SK-N-SH treated with all-trans-retinoic acid at 6 μM for 48 hours (cell line): Measurements from ENCODE around the gene SNCB.

Experiments used
- BACH2 ChIP-seq: fragments of 250-450 bp; sonication (Bioruptor Pico); IDR thresholded peaks from 2 replicates; pipeline ENCODE4 v1.9.0; 2021; ENCODE audit warnings: mild to moderate bottlenecking, borderline replicate concordance
- CSRNP3 ChIP-seq: fragments of 250-450 bp; sonication (Bioruptor Pico); IDR thresholded peaks from 2 replicates; pipeline ENCODE4 v1.5.1; 2021; ENCODE audit warnings: mild to moderate bottlenecking, moderate library complexity
- GLIS3 ChIP-seq: fragments of 250-450 bp; sonication (Bioruptor Pico); IDR thresholded peaks from 2 replicates; pipeline ENCODE4 v1.5.0; 2020; ENCODE audit warnings: mild to moderate bottlenecking, moderate library complexity
- PATZ1 ChIP-seq: fragments of 250-450 bp; sonication (Bioruptor Pico); IDR thresholded peaks from 2 replicates; pipeline ENCODE4 v1.8.0; 2020; ENCODE audit warnings: mild to moderate bottlenecking, moderate library complexity, borderline replicate concordance
- RARB ChIP-seq: fragments of 250-450 bp; sonication (Bioruptor Pico); IDR thresholded peaks from 2 replicates; pipeline ENCODE4 v1.8.0; 2021; ENCODE audit warnings: mild to moderate bottlenecking, moderate library complexity
- SNAI2 ChIP-seq: fragments of 250-450 bp; sonication (Bioruptor Pico); IDR thresholded peaks from 2 replicates; pipeline ENCODE4 v1.5.0; 2020; ENCODE audit warnings: mild to moderate bottlenecking, moderate library complexity
- TCF4 ChIP-seq: fragments of 250-450 bp; sonication (Bioruptor Pico); IDR thresholded peaks from 2 replicates; pipeline ENCODE4 v1.8.0; 2021; ENCODE audit warnings: mild to moderate bottlenecking, moderate library complexity, borderline replicate concordance
- TOX ChIP-seq: fragments of 250-450 bp; sonication (Bioruptor Pico); IDR thresholded peaks from 2 replicates; pipeline ENCODE4 v1.8.0; 2021; ENCODE audit warnings: mild to moderate bottlenecking, moderate library complexity, borderline replicate concordance
- ZC3H10 ChIP-seq: fragments of 250-450 bp; sonication (Bioruptor Pico); IDR thresholded peaks from 2 replicates; pipeline ENCODE4 v1.5.1; 2021; ENCODE audit warnings: mild to moderate bottlenecking, moderate library complexity
- ZFP30 ChIP-seq: fragments of 450-650 bp; formaldehyde crosslinking; IDR thresholded peaks from 2 replicates; pipeline ENCODE4 v1.5.0; 2022; ENCODE audit warnings: mild to moderate bottlenecking, moderate library complexity
- ZNF8 ChIP-seq: fragments of 450-650 bp; formaldehyde crosslinking; IDR thresholded peaks from 2 replicates; pipeline ENCODE4 v1.5.0; 2020; ENCODE audit warnings: mild to moderate bottlenecking, moderate library complexity
- TF ChIP-seq, protein P1 (sequence below): fragments of 250-450 bp; sonication (Bioruptor Pico); IDR thresholded peaks from 2 replicates; pipeline ENCODE4 v1.8.0; 2021; ENCODE audit warnings: low read depth, mild to moderate bottlenecking, moderate library complexity, borderline replicate concordance

DNA sequence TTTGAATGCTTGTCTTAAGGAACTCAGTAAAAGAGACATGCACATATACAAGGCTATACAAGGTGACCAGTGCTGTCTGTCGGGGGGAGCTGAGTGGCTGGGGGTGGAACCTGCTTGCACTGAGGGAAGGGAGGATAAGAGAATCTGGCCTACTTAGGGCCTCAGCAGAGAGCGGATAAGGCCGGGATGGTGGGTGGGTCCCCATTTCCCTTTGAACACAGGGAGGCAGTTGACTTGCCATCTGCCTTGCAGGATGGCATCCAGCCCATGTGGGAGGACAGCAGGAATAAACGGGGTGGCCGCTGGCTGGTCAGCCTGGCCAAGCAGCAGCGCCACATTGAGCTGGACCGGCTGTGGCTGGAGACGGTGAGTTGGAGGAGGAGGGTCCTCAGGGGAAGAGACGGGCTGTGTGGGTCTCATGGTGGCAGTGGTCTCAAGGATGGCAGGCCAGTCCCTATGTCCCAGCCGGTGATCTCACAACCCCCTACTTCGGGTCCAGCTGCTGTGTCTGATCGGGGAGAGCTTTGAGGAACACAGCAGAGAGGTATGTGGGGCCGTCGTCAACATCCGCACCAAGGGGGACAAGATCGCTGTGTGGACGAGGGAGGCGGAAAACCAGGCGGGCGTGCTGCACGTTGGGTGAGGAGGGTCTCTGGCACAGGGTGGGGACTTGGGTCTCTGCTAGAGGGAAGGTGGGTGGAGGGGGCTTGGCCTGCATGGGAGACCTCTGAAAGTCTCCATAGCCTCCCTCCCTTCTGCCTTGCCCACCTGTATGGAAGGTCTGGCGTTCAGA, 14.7 kb upstream of the SNCB start:
- no peak for TF ChIP-seq ZFP30 (CRISPR knock-in tag)
- TF ChIP-seq, protein P1, sequence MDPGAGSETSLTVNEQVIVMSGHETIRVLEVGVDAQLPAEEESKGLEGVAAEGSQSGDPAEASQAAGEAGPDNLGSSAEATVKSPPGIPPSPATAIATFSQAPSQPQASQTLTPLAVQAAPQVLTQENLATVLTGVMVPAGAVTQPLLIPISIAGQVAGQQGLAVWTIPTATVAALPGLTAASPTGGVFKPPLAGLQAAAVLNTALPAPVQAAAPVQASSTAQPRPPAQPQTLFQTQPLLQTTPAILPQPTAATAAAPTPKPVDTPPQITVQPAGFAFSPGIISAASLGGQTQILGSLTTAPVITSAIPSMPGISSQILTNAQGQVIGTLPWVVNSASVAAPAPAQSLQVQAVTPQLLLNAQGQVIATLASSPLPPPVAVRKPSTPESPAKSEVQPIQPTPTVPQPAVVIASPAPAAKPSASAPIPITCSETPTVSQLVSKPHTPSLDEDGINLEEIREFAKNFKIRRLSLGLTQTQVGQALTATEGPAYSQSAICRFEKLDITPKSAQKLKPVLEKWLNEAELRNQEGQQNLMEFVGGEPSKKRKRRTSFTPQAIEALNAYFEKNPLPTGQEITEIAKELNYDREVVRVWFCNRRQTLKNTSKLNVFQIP, result no peak
- TF ChIP-seq PATZ1 (CRISPR knock-in tag), result no peak
- TF ChIP-seq GLIS3 (CRISPR knock-in tag), result no peak
- no peak for TF ChIP-seq BACH2 (CRISPR knock-in tag)
- no peak for TF ChIP-seq ZC3H10 (CRISPR knock-in tag)
- TF ChIP-seq ZNF8 (CRISPR knock-in tag), result no peak
- TF ChIP-seq TOX (CRISPR knock-in tag), result no peak
- TF ChIP-seq TCF4 (CRISPR knock-in tag), result no peak
- TF ChIP-seq SNAI2, result no peak
- TF ChIP-seq CSRNP3 (CRISPR knock-in tag), result no peak
- TF ChIP-seq RARB (CRISPR knock-in tag), result no peak
